Thymus (tissue), 11 donors: ENCODE measurements around the gene ADAMTS5. TPM values are rescaled to one million over a fixed set of nuclear protein-coding genes. Genes with fewer than 3 reads are reported as not detected.

Experiments used
- DNase-seq, 9 donors: peaks; one replicate each; pipeline ENCODE4 v3.0.0-alpha.2; 2013; ENCODE audit warnings: low spot score in 9 of 9, low read depth in 6 of 9, missing footprints in 1 of 9
- H3K27ac ChIP-seq, 2 donors: one replicate each; pipeline ENCODE4 v1.5.1; 2013; ENCODE audit warnings: control low read depth in 1 of 2, low read depth in 1 of 2, low read length in 1 of 2, mild to moderate bottlenecking in 1 of 2, moderate library complexity in 1 of 2
- H3K27me3 ChIP-seq, 2 donors: one replicate each; pipeline ENCODE4 v1.5.1; 2013; ENCODE audit warnings: low read length in 1 of 2; ENCODE audit not compliant: control insufficient read depth in 2 of 2, insufficient read depth in 1 of 2
- H3K36me3 ChIP-seq, 2 donors: one replicate each; pipeline ENCODE4 v1.5.1; 2013; ENCODE audit warnings: low read length in 1 of 2, mild to moderate bottlenecking in 1 of 2, moderate library complexity in 1 of 2; ENCODE audit not compliant: control insufficient read depth in 2 of 2, insufficient read depth in 2 of 2
- H3K4me1 ChIP-seq, 2 donors: one replicate each; pipeline ENCODE4 v1.5.1; 2013; ENCODE audit warnings: low read length in 2 of 2; ENCODE audit not compliant: control insufficient read depth in 2 of 2, insufficient read depth in 2 of 2
- H3K4me3 ChIP-seq, 2 donors: one replicate each; pipeline ENCODE4 v1.5.1; 2013; ENCODE audit warnings: low read length in 2 of 2, control low read depth in 1 of 2, mild to moderate bottlenecking in 1 of 2
- H3K9me3 ChIP-seq, 2 donors: one replicate each; pipeline ENCODE4 v1.5.1; 2013; ENCODE audit warnings: low read length in 1 of 2, mild to moderate bottlenecking in 1 of 2; ENCODE audit not compliant: control insufficient read depth in 2 of 2, insufficient read depth in 1 of 2
- WGBS: extraction: QIAGEN DNeasy Blood & Tissue Kit; methylation state at CpG from one replicate; pipeline ENCODE4 v1.1.7; 2013; 5-methylcytosine and 5-hydroxymethylcytosine counted together
- polyA plus RNA-seq: library from polyadenylated mRNA; stranded (reverse); fragments of 200-250 nt; gene quantifications from one replicate; pipeline ENCODE4 v1.2.3, GENCODE V29; 2013
- total RNA-seq: library from RNA; stranded (reverse); fragments of 120-200 nt; gene quantifications from one replicate; pipeline ENCODE4 v1.2.4, GENCODE V29; 2013
- donor health status: healthy.

ADAMTS5 gene
- total and polyA plus RNA-seq, 2 donors, result 0.52 to 0.75 TPM

DNA sequence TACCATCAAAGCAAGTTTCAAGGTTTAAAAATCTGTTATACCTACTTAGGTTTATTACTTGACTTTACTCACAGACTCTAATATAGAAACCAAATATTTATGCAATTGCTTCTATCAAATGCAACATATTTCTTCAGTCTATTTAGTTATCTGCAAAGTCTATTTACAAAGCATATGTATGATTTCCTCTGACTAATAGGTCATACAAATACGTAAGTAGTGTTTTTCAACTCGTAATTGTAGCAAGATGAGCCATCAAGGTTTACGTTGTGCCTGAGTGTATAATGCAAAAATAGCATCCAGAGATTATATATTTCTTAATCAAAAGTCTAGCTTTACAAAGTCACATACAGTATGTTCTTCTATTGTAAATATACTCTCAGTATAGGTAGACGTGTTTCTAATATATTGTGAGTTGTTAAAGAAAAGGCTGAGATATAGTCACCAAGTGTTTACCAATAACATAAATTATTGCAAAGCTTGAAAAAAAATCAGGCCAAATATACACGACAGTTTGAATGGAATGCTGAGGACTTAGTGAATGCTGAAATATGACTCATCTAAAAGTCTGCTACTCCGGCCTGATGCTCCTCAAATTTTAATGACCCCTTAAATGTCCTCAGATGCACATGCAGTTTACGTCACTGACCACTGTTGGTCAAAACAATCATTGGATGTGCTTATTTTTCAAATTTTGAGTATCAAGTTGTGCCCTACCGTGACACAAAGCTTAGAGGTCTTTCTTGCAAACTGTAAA lies 48.4 kb downstream of the ADAMTS5 start:
- 95% methylated on average over 8 of the region's 8 CpGs for WGBS

DNA sequence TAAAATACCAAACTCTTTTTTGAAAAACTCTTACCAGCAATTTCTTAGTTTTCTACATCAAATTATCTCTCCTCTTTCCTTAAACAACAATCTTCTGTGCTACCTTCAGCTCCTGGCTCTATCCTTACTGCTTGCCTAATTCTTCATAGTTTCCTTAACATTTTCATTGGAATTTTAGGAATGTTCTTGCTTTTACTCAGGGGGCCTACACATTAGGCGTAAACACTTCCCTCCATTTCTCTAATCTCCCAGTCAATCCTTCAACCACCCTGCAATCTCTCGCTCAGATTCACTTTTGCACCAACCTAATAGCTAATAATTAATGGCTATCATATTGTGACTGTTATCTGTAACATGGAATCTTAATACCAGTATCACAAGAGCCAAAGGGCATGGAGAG lies 50.1 kb downstream of the ADAMTS5 start:
- WGBS, result 95% methylated on average over 2 of the region's 2 CpGs
- no peaks in the 10 kb centered on the region for H3K27me3 ChIP-seq
- no peaks in the 10 kb centered on the region for H3K36me3 ChIP-seq
- no peak for DNase-seq
- no peak overlapping the region for H3K27ac ChIP-seq
- H3K4me1 ChIP-seq, result no peaks in the 10 kb centered on the region
- no peak overlapping the region for H3K4me3 ChIP-seq
- H3K9me3 ChIP-seq, result no peaks in the 10 kb centered on the region

More for the DNA sequence above, 48.4 kb downstream of the ADAMTS5 start:
- no peak overlapping the region for H3K27ac ChIP-seq
- no peaks in the 10 kb centered on the region for H3K36me3 ChIP-seq
- no peaks in the 10 kb centered on the region for H3K4me1 ChIP-seq
- H3K4me3 ChIP-seq, result no peak overlapping the region
- H3K27me3 ChIP-seq, result no peaks in the 10 kb centered on the region
- no peak for DNase-seq
- H3K9me3 ChIP-seq, result no peaks in the 10 kb centered on the region

DNA sequence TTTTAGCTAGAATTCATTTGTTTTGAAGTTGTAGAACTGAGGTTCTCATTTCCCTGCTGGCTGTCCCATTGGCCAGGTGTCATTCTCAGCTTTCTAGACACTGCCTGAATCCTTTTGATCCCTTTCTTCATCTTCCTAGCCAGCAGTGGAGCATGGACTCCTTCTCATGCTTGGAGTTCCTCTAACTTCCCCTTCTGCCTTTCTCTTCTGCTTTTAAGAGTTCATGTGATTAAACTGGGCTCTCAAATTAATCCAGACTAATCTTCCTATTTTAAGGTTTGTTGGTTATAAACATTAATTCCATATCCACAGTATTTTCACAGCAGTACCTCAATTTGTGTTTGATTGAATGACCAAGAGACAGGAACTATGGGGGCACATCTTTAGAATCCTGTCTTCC lies 52.3 kb downstream of the ADAMTS5 start:
- Histone ChIP-seq H3K9me3 (no peaks in the 10 kb centered on the region), H3K27ac (no peak overlapping the region), H3K36me3 (no peaks in the 10 kb centered on the region), H3K4me3 (no peak overlapping the region), H3K4me1 (no peaks in the 10 kb centered on the region), H3K27me3 (no peaks in the 10 kb centered on the region)
- DNase-seq, result no peak

DNA sequence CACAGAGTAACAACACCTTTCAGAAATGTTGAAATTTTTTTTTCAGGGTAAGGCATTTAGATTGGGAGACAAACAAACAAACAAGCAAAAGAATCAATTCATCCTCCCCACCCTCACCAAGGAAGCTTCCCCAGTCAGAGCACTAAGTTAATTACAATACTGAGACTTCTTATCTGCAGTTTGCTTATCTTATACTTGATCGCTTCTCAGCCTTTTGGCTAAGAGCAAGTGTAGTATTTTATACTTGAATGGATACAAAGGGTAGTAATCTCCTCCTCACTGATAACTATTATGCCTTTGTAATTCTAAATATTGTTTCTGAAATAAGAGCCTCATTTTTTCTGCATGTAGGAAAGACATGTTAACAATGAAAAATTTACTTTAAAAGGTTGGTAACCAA lies 54.4 kb downstream of the ADAMTS5 start:
- no peaks in the 10 kb centered on the region for H3K27me3 ChIP-seq
- H3K4me3 ChIP-seq, result no peak overlapping the region
- no peak for DNase-seq
- H3K9me3 ChIP-seq, result no peaks in the 10 kb centered on the region
- no peak overlapping the region for H3K27ac ChIP-seq
- WGBS, result 96% methylated on average over 1 of the region's 1 CpG
- H3K4me1 ChIP-seq, result no peaks in the 10 kb centered on the region
- no peaks in the 10 kb centered on the region for H3K36me3 ChIP-seq

GRCh38 chr21:26909972-26910371 lies 56.9 kb downstream of the ADAMTS5 start:
- no peak for DNase-seq
- WGBS, result 75% methylated on average over 3 of the region's 3 CpGs
- Histone ChIP-seq H3K27ac (no peak overlapping the region), H3K36me3 (no peaks in the 10 kb centered on the region), H3K27me3 (no peaks in the 10 kb centered on the region), H3K4me1 (no peaks in the 10 kb centered on the region), H3K9me3 (no peaks in the 10 kb centered on the region), H3K4me3 (no peak overlapping the region)

- H3K9me3 ChIP-seq, result no peaks in the 10 kb centered on the region
- 96% methylated on average over 4 of the region's 4 CpGs for WGBS
- no peaks in the 10 kb centered on the region for H3K4me1 ChIP-seq
- no peak for DNase-seq
- no peaks in the 10 kb centered on the region for H3K36me3 ChIP-seq
- no peaks in the 10 kb centered on the region for H3K27me3 ChIP-seq
- H3K4me3 ChIP-seq, result no peak overlapping the region
- H3K27ac ChIP-seq, result no peak overlapping the region
Measured at GRCh38 chr21:26900980-26901379, 65.9 kb downstream of the ADAMTS5 start.

DNA sequence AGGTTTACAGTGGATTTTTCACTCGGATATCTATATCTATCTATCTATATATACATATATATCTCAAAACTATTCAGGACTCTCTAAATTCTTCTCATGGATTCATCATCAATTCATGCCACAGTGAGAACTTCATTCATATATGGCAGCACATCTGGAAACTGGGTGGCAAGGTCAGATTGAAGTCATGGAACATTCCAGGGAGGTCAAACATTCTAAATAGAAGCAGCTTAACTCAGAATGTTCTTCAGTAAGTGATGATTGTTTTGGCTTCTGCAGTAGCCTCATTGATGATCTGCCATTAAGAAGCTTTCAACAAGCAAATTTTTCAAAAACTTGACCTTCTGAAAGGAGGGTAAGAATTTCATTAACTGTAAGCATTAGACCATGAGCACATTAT lies 74.7 kb downstream of the ADAMTS5 start:
- no peak overlapping the region for H3K27ac ChIP-seq
- DNase-seq, result no peak
- H3K27me3 ChIP-seq, result no peaks in the 10 kb centered on the region
- no peaks in the 10 kb centered on the region for H3K4me1 ChIP-seq
- H3K36me3 ChIP-seq, result no peaks in the 10 kb centered on the region
- H3K4me3 ChIP-seq, result no peak overlapping the region
- no peaks in the 10 kb centered on the region for H3K9me3 ChIP-seq
- 86% methylated on average over 1 of the region's 1 CpG for WGBS

DNA sequence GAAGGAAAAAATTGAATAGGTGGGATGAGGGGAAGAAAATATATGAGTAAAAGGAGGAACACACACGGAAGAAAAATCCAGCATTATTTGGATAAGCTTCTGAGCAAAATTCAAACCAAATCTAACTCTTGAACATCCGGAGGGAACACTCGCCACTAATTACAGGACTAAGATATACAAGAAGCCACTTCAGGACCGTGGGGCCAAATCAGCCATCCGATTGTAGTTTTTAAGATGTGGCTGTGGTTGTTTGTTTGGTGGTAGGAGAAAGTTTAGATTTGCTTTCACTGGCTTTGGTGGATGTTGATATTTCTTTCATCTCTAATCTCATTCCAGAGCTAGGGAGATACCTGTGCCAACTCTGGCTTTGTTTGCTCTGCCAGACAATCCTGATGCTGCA lies 78.0 kb downstream of the ADAMTS5 start:
- H3K27me3 ChIP-seq, result no peaks in the 10 kb centered on the region
- no peak overlapping the region for H3K27ac ChIP-seq
- 92% methylated on average over 5 of the region's 5 CpGs for WGBS
- no peak for DNase-seq
- H3K9me3 ChIP-seq, result no peaks in the 10 kb centered on the region
- no peaks in the 10 kb centered on the region for H3K36me3 ChIP-seq
- no peak overlapping the region for H3K4me3 ChIP-seq
- no peaks in the 10 kb centered on the region for H3K4me1 ChIP-seq

- Histone ChIP-seq H3K27ac (no peak overlapping the region), H3K27me3 (no peaks in the 10 kb centered on the region), H3K4me3 (no peak overlapping the region), H3K36me3 (no peaks in the 10 kb centered on the region), H3K9me3 (no peaks in the 10 kb centered on the region), H3K4me1 (no peaks in the 10 kb centered on the region)
- DNase-seq, result no peak
Measured at GRCh38 chr21:26888256-26888655, 78.6 kb downstream of the ADAMTS5 start.
